Stimulated activated CD4-positive, alpha-beta T cell treated with anti-CD3 and anti-CD28 coated beads, Interleukin-2, amount 100 ng/mL, for 48 hours (primary cell): ENCODE results near the gene PDP2.
"Not testable (repeated sequence)": the region's sequence is repeated elsewhere in the genome, so short reads cannot be mapped to it uniquely, and the experiment has no call there.

Experiments
- DNase-seq, 2 donors: peaks; one replicate each; pipeline ENCODE4 v3.0.0-alpha.2; 2020

PDP2 gene

DNA sequence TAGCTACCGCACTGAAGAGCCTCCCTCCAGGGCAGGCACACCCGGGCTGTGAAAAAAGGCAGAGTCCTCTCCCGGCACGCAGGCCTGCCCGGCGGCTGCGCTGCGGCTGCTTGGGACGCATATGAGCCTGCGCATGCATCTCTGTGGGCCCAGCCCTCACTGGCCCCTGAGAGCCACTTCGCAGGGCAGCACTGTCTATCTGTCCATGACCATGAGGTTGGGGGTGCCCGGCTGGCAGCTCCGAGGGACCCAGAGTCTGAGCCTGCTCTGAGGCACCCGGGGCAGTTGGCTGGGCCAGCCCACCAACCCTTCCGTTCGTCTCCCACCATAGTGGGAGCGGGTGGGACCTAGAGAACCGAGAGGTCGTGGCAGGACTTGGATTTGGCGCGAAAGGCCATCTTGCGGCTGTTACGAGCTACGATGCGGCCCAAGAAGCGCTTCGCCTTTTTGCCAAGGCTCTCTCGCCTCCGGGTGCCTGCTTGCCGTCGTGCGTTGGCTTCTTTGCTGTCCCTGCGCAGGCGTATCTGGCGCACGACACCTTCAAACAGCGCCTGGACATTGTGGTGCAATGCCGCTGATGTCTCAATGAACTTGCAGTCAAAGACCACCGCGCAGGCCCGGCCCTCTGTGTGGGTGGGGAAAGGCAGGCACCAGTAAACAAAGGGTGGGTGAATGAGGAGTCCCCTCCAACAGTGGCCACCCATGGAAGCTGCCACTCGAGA is 41.6 kb downstream of the PDP2 start:
- no peak for DNase-seq

DNA sequence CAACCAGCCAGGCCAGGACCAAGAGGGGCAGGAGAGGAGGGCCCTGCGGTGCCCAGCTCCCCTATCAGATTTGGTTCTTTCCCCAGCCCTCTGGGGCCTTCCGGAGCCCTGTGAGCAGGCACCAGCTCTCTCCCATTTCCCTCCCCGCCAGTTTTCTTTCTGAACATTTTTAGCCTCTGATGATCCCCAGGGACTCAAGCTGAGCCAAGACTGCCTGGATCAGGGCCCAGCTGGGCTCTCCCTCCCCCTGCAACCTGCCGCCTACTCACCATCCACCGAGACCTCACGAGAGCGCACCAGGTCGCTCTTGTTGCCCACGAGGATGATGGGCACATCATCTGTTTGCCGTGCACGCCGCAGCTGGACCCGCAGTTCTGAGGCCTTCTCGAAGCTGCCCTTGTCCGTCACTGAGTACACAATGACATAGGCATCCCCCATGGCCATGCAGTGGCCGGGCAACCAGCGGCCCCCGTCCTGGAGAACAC is 43.0 kb downstream of the PDP2 start:
- DNase-seq: no peak

DNA sequence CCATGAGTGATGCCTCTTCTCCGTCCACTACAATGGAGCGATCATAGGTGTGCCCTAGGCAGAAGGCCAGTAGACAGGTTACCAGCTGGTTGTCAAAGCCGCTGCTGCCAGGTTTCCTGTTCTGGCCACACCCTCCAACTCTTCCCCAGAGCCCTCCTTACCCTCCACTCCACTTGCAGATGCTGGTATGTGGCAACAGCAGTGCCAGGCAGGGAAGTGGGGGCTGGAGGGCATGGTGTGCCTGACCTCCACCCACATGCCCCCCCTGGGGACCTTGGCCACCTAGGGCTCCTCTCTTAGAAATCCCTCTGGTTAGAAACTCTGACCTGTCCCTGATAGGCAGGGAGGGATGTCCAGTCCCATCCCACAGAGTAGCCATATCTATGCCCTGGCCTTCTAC is 43.6 kb downstream of the PDP2 start:
- DNase-seq: no peak

DNA sequence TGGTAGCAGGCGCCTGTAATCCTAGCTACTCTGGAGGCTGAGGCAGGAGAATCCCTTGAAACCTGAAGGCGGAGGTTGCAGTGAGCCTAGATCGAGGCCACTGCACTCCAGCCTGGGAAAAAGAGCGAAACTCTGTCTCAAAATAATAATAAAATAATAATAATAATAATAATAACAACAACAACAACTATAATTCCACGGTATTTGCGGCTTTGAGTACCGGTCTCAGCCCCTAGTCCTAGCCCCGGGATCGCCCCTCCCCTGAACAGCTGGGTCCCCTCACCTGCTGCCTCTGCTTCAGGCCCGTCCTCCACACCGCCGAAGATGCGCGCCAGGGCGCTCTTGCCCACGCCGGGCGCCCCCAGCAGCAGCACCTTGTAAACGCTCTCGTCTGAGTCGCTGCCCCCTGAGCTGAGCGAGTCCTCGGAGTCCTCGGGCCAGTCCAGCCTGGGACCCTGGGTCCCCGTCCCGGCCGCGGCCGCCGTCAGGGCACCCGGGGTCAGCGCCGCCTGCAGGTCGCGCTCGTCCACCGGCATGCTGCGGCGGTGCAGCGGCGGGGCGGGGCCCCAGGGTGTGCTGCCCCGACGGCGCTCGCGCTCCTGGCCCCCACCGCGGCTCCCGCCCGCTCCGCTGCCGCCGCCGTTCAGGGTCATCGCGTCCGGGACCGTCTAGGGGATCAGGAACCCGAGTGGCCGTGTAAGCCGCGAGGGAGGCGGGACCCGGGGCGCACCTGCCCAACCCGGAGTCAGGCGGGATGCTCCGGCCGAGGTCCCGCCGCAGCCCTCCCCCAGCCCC is 44.4 kb downstream of the PDP2 start:
- peak; percentile 33 to 42 for DNase-seq

DNA sequence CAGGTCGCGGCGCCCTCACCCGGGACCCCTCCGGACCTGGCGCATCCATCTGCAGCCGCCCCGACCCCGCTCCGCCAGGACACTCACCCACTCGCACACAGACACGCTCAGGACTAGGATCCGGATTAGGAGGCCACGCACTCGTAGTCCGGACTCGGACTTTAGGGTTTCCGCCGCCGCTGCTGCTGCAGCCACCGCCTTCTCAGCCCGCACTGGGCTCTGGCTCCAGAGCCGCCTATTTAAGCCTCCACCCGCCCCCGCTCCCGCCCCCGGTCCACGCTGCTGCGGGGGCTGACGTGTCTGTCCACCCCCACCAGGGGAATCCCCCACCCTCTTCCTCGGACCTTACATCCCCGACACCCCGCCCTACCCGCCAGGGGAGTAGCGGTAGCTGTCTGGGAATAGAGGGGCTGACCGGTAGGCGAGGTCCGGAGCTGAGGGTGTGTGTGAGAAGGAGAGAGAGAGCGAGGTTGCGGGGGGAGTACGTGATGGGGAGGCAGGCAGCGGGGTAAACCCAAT is 45.1 kb downstream of the PDP2 start, which contains the start of gene RRAD:
Gene RRAD, minus strand, starts transcription at position 214 of the 519 bp plus-strand sequence. CDS start 356 bp downstream, outside the sequence.
- no peak for DNase-seq

DNA sequence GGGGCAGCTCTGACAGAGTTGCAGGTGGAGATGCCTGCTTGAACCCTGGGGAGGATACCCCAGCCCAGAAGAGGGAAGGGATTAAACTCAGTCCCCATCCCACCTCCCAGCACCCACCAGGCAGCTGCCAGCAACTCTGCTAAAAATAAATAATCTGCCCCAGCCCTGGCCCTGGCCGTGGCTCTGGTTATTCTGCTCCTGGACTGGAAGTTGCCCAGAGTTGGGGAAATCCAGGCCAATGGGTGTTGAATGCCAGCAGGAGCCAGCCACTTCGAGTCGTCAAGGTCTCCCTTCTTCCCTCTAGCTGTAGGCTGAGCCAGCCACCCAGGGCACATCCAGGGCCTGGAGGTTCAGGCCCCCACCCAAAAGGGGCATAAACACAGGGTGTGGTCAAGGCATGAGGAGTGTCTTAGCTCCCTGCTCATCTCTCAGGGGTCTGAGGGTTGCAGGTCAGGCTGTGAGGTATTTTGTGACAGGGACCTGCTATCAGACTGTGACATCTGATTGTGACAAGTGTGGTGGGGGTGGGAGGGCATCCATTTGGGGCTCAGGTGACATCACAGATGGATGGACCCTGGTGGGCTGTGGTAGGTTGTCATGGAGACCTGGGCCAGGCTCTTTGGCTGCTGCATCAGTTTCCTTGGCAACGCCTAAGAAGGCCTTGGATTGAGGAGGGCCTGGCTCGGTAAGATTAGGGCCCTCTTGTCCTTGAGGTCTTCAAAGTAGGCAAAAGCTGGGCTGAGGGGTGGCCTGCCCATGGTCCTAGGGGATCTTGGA is 46.0 kb downstream of the PDP2 start:
- DNase-seq: no peak

DNA sequence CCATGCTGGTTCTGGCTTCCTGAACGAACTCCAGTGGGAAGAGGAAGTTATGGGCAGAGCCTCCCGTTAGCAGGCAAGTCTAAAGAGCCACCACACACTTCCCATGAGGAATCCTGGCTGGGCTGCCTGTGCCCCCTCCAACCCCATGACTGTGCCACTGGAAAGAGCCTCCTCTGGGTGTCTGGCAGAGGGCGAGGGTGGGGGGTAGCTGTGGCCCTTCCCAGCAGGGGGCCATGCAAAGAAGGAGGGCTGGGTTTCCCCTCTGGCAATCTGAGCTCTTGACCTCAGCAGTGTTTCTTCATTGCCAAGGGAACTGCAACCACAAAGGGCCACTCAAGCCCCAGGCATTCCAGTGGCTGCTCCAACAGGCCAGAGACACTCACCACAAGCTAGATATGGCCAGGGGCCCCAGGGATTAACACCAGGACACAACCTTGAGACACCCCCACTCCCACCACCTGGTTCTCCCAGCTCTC is 46.7 kb downstream of the PDP2 start:
- DNase-seq: no peak

DNA sequence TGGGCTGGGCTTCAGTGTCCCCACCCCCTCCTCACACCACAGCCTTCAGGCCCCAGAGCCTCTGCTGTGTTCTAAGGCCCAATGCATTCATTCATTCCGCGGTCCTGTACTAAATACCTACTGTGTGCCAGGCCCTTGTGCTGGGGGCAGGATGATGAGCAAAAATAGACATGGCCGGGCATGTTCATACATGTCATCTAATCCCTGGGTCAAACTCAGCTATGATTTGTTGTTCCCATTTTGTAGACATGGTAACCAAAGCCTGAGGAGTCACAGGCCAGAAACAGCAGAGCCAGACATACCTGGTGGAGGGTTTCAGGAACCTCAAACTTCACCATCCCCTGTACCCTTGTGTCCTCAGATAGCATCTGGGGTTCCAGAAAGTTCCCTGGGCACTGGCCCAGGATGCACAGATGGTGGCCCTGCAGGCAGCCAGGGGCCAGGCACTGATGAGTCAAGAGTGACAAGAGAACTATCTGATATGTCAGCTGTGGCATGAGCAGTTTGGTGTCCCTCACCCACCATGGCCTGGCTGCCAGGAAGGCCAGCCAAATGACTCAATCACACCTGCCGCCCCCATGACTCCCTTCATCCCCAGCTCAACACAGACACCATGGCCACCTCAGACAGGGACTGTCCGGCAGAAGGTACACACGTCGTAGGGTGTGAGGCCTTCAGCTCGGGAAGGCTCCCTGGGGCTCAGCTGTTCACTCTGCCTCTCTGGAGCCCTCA is 47.8 kb downstream of the PDP2 start:
- no peak for DNase-seq

DNA sequence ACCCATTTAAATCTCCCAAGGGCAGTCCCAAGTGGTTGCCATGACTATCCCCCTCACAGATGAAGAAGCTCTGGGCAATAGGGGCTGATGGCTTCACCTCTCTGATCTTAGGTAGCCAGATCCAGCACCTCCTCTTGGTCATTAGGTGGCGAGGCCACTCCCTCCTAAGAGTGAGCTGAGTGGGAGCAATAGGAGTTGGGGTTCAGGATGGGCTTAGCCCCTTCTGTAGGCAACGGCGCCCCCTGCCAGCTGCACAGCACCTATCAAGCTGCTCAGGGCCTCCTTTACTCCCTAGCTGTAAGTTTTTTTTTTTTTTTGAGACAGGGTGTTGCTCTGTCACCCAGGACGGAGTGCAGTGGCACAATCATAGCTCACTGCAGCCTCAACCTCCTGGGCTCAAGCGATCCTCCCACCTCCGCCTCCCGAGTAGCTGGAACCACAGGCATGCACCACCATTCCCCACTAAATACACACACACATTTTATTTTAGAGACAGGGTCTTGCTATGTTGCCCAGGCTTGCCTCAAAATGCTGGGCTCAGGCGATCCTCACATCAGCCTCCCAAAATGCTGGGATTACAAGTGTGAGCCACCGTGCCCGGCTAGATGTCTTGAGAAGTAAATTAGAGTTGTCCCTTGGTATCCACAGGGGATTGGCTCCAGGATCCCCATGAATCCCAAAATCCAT is 48.5 kb downstream of the PDP2 start:
- peak; percentile 35 to 41 for DNase-seq

DNA sequence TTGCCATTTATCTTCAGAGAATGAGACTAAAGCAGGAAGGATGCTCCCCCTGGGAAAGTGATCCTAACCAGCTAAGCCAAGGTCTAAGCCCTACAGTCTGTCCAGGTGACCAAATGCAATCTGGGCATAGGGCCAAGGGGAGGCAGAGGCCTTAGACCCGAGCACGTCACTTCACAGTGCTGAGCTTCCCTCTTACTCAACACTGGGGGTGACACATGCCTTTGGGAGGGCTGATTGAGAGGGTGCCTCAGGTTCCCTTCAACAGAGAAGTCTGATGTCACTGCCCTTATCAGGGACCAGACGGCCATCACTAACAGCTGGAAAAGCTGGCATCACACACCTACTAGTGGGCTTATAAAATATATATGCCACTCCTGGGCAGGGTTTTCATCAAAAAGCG is 49.9 kb downstream of the PDP2 start:
- DNase-seq: no peak

DNA sequence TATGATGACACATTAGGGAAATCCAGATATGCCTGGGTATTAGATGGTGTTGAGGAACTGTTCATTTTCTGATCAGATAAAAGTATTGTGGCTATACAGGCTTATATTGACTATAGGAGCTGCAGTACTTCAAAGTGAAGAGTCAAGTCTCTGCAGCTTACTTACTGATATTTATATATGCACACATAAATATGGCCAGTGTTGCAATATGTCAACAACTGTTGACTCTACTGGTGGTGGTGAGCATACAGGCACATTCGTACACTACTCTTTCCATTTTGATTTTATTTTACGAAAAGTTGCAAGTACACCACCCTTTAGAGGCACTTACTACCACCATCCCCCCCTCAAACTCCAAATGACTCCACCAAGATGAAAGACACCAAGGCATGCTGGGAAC is 51.4 kb downstream of the PDP2 start:
- DNase-seq: no peak

DNA sequence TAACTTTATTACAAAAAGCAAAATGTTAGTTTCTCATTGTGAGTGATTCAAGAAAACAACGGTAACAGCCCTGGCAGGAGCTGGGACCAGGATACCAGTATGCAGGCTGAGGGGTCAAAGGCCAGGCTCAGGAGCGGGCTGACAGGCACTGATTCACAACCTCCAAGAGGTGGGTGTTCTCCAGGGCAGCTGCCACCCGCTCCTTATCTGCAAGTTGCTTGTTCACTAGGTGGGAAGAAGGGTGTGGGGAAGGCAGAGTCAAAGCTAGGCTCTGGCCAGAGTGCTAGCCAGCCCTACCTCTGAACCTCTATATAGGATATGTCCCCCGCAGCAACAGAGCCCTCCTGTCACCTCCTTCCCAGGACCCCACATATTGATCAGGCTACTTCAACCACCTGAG is 51.8 kb downstream of the PDP2 start:
- DNase-seq: no peak

DNA sequence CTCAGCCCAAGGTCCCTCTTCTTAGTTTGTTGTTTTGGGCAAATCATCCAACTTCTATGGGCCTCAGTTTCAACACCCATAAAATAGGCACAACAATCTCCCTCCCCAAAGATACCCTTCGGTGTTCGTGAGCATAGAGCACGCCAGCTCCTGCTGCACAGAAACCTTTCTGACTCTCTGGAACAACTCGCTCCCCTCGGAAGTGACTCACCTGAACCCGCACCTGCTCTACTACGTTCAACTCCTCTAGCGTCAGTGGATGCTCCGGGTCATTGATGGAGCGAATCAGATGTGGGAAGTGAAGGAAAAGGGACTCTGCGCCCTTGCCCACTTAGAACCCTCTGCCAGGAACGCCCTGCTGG is 53.4 kb downstream of the PDP2 start:
- peak; percentile 29 to 41 for DNase-seq

DNA sequence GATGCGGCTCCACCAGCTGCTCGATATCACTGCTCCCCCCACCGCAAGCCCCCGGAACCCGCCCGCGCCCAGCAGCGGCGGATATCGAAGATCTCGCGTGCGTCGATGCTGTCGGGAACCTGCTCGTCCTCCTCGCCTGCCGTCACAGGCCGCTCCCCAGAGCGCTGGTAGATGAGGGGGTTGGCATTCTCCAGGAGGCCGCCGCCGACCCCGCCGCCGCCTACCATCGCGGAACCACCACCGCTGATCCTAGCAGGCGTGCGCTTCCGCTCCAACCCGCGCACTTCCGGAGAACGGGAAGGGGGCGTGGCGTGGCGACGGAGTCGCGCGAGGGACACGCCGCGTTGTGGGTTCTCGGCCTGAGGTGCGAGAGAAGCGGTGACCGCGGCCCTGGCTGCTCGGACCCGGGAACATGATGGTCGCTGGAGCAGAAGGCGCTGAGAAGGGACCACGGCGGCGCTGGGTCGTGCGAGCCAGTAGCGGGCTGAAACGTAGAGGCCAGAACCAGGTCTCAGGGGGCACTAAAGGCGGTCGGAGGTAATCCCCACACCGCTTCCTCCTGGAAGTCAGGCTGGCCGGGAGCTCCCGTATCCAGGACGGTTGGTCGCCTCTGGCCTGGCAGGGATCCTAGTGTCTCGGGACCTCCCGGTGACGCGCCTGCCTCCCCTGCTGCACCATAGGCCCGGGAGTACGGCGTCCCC is 54.0 kb downstream of the PDP2 start, which contains the start of gene CIAO2B:
Gene CIAO2B, minus strand, starts transcription at position 265 of the 701 bp plus-strand sequence. Its CDS starts 38 bp downstream, at position 227.
- peak; percentile 91 for DNase-seq

DNA sequence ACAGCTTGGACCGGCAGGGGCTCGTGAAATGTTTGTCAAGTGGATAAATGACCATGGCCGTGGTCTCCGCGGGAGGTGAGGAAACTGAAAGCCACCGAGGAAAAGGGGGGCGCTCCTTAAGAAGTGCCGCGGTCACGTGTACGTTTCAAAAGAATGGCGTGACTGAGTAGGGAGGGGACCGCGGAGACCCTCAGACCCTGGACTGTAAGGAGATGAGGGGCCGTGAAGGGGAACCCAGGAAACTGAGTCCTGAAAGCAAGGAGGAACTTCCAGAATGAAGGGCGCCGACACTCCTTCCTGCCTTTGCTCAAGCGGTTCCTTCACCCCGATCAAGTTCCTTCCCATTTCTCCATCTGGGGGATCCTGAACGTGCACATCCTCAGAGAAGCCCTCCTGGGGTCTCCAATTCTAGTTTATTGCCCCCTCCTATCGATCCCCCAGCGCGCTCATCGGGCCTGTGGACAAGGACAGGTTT is 54.6 kb downstream of the PDP2 start:
- not testable (repeated sequence) for DNase-seq

DNA sequence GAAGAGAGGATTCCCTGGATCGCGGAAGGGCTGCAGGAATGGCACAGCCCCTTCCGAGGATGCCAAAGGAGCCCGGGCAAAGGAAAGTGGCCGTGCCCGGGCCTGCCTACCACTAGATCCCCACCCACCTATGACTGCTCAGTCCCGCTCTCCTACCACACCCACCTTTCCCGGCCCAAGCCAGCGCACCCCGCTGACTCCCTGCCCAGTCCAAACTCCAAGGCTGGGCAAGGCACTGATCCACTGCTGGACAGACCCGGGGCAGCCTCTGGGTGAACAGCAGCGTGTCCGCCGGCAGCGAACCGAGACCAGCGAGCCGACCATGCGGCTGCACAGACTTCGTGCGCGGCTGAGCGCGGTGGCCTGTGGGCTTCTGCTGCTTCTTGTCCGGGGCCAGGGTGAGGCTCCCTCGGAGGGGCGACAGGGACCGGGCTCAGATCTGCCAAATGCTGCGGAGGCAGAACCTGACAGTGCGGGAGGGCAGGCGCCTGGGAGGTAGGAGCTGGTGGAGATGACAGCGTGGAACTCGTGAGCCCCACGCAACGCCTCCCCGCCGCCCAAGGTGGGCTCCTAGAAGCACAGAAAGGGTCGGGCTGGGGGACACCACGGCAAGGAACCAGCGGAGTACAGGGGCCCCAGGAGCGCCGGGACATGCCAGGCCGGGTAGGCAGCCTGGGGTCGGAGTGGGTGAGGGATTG is 55.1 kb downstream of the PDP2 start, which contains the start of gene CES2:
Gene CES2, plus strand, starts transcription at position 203 of the 698 bp plus-strand sequence. Its CDS starts 120 bp downstream, at position 323.
- DNase-seq: no peak

DNA sequence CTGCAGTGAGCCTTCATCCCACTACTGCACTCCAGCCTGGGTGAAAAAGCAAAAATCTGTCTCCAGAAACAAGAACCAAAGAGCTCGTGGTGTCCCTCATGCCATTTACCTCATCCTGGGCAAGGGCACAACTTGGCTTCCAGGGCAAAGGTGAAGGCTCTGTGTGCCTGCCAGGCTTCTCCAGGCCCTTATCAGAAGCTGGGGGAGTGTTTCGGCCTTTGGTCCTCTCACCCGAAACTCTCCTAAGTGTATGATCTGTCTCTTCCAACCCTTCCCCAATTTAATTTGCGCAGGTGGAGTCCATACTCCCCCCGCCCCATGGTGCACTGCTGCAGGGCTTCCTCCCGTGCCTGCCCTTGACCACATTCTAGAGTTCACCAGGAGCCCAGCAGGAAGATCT is 56.1 kb downstream of the PDP2 start:
- no peak for DNase-seq

DNA sequence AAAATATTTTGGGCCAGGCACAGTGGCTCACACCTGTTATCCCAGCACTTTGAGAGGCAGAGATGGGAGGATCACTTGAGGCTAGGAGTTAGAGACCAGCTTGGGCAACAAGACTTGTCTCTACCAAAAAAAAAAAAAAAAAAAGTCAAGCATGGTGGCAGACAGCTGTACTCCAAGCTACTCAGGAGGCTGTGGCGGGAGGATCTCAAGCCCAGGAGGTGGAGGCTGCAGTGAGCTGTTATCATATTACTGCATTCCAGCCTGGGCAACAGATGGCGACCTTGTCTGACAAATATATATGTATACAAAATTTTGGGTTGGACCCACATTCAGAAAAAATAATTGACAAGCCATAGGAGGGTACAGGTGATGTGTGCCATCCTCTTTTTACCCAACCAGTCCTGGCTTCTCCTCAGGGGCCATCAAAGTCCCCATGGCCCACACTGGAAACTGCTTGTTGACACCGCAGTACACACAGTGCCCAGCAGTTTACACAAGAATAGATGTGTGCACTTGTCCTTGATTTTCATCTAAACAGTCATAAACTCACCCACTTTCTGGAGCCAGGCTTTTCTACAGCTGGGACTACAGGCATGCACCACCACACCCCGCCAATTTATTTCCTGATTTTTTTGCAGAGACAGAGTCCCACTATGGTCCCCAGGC is 56.7 kb downstream of the PDP2 start:
- no peak for DNase-seq

DNA sequence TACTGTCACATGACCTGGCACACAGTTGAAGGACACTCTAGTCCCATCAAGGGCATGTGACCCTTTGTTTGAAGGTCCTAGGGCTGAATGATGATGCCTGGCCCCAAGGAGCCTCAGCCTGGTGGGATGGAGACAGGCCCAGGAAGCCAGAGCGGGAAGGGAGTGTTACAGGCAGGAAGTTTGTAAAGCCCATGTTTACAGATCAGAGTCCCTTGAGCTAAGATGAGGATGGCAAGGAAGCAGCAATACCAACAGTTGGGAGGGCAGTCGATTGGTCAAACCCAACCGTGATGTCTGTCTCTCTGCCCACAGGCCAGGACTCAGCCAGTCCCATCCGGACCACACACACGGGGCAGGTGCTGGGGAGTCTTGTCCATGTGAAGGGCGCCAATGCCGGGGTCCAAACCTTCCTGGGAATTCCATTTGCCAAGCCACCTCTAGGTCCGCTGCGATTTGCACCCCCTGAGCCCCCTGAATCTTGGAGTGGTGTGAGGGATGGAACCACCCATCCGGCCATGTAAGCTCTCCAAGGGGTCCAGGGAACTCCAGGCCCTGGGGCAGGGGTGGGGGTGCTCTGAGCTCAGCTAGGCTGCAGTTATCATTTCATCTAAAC is 57.5 kb downstream of the PDP2 start:
- DNase-seq: no peak
